Left cardiac atrium (tissue), 4 donors: ENCODE measurements around the gene TTC7B. TPM values are rescaled to one million over a fixed set of nuclear protein-coding genes. Genes with fewer than 3 reads are reported as not detected.

Source experiments
- ATAC-seq, 2 donors: fragments of 200-7000 bp; cut with Tn5 transposase; one replicate each; pipeline ENCODE4 v1.9.1; 2020; ENCODE audit warnings: mild to moderate bottlenecking in 2 of 2, moderate library complexity in 2 of 2
- DNase-seq: peaks from one replicate; pipeline ENCODE4 v3.0.0-alpha.2; 2020
- intact Hi-C, 2 donors: fragments of 100-400 bp; cut with DNase I; formaldehyde crosslinking; loops; one replicate each; pipeline versions ENCODE4 v1.14.1 to v1.15.1; 2022 to 2023
- total RNA-seq, 2 donors: library from RNA; stranded (reverse); fragmentation: NEBNext Ultra II Directional; extraction: Animal tissue kit (Norgen Biotek cat#: 25700); gene quantifications; one replicate each; pipeline ENCODE4 v1.2.1, GENCODE V29; 2021
- donor health status: DM: no; HTN: yes; CAD: no.
- donor health status: DM: no; HTN: yes; CAD: no; lungs with severe emphysema.
- donor health status: DM: yes; HTN: yes; CAD: no.
- donor health status: Dilated cardiomyopathy.

Gene TTC7B
- total RNA-seq, 2 donors from 2014 or later, result 61.9 to 76.5 TPM

- intact Hi-C loops, result no loop called here
- DNase-seq (no peak), ATAC-seq (no peak)
Measured at GRCh38 chr14:90621201-90621600, 195.0 kb downstream of the TTC7B start.

DNA sequence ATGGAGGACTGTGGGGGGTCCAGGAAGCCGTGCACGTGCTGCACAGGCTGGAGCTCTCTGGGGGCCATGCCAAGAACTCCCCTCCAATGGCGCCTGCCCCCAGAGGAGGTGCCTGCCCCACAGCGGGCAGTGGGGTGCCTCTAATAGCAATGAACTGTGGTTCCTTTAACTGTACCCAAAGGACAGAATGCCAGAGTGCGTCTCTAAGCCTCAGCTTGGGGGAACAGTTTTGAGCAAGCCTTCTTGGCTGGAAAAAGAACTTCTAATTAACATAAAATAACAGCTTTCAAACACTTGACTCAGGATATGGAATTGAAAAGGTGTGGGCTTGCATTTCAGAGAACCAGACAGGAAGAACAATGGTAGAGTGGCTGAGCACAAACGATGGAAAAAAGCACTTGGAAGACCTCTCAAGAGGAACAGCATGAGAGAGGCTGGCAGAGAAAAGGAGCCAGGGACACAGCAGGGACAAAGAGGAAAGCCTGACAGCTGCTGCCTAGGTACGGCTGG is 195.6 kb downstream of the TTC7B start:
- intact Hi-C loops, result no loop called here
- DNase-seq (no peak), ATAC-seq (no peak)

DNA sequence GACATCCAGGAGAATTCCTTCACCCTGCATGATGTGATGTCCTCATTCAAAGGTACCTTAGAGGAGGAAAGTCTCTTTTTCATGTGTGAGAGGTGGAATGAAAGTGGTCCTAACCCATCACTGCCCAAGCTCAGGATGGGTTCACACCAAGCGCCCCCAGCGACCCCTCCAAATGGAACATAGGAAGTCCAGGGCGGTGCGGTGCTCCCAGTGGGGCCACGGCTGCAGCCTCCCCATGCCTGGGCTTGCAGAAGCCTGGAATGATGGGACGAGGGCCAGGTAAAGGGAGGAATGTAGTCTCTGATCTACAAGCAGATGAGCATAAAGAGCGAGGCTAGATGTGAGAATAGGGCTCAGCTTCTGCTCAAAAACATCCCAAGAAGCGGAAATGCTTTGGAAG is 196.3 kb downstream of the TTC7B start:
- DNase-seq (no peak), ATAC-seq (no peak)
- intact Hi-C loops, result no loop called here

DNA sequence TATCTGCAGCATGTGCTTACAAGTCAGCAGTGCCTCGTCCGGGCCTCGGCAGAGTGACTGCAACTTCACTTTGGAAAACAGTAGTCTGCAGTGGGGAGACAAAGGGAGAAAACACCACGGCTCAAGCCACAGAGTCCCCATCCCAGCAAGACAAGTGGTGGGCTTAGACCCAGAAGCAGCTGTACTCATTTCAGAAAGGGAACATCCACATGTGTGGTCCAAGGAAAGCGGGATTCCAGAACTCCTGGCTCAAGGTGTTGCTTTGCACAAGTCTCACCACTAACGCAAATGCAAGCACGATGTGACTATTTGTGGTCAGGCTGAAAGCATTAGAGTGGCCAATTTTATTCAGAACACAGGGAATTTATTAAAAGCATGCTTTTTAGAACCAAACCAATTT is 198.3 kb downstream of the TTC7B start:
- DNase-seq, result no peak
- no peak for ATAC-seq
- intact Hi-C loops, result no loop called here

DNA sequence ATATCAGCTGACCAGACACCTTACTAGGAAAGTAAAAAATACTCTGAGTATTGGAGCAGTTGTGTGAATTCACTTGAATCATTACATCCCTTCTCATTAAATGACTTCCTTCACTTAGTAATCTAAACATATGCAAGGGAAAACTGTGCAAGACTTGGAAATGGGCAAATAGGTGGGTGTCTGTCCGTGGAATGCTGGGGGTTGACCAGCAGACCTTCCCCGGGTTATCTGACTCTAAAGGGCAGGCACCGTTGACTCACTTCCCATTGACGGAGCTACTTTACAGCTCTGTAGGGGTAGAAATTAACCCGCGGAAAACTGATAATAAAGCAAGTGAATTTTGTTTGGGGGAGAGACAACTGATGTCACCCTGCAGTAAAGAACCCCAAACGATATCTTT is 199.3 kb downstream of the TTC7B start:
- ATAC-seq, result peak in 1 of 2 donors; percentile 32
- no peak for DNase-seq
- intact Hi-C loops, result no loop called here

GRCh38 chr14:90616313-90616712 is 199.9 kb downstream of the TTC7B start:
- no peak for DNase-seq
- intact Hi-C loops, result no loop called here
- no peak for ATAC-seq

DNA sequence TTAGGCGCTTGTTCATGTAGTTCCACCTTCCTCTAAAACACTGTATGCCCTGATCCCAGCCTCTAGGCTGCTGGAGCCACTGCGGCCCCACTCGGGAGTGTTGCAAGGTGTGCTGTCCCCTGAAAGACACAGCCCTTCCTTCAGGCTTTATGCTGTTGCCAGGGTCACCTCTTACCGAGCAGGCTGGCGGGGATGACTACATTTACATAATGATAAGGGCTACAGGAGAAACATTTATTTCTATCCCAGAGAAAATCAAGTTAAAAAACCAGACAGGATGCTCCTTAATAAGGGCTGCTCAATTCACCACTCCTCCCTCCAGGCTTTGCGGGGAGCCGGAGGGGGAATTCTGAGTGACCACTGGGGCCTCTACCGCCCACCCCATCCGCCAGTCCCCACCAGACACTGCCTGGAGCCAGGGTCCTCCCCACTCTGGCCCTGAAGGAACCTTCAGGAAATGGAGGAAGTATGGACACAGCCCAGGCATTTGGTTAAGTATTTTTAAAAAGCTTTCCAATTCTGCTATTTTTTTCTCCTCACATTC is 200.6 kb downstream of the TTC7B start:
- DNase-seq (no peak), ATAC-seq (peak; percentile 45 to 78)
- intact Hi-C loops, result no loop called here

- peak; percentile 25 to 64 for ATAC-seq
- DNase-seq, result no peak
- intact Hi-C loops, result no loop called here
Measured at GRCh38 chr14:90614696-90615516, 201.3 kb downstream of the TTC7B start.

GRCh38 chr14:90613997-90614396 is 202.2 kb downstream of the TTC7B start:
- no peak for DNase-seq
- intact Hi-C loops, result no loop called here
- no peak for ATAC-seq

DNA sequence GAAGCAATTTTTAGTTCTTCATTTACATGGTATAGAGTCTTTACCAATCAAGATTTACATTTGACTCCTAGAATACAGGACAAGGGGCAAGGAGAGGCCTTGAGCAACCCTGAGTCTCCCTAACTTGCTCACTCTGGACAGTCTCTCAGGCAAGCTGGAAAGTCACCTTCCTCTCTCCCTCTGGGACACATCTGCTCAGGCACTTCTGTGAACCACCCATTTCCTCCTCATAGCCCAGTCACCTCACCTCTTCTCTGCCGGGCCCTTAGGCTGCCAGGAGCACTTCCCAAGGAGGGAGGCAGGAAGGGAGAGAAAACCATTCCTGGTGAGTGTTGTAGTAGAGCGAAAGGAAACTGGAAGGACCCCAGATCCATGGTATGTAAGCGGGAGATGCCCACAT is 202.8 kb downstream of the TTC7B start:
- intact Hi-C loops, result no loop called here
- DNase-seq (no peak), ATAC-seq (no peak)

DNA sequence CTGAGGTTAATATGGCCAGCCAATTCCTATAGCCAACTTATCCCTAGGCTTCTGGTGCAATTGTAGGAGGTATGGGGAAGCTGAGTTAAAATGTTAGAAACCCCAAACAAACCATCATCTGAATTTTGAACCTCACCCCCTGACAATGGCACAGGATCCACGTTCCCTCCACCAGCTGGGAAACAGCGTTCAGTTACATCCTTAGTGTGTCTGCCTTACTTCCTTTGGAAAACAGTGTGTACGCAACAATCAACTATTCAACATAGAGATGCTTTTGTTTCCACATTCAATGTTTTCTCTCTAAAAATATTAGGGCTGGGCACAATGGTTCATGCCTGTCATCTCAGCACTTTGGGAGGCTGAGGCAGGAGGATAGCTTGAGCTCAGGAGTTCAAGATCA is 203.4 kb downstream of the TTC7B start:
- DNase-seq, result no peak
- intact Hi-C loops, result no loop called here
- ATAC-seq, result no peak

GRCh38 chr14:90611936-90612335 is 204.3 kb downstream of the TTC7B start:
- no peak for ATAC-seq
- no peak for DNase-seq
- intact Hi-C loops, result no loop called here

DNA sequence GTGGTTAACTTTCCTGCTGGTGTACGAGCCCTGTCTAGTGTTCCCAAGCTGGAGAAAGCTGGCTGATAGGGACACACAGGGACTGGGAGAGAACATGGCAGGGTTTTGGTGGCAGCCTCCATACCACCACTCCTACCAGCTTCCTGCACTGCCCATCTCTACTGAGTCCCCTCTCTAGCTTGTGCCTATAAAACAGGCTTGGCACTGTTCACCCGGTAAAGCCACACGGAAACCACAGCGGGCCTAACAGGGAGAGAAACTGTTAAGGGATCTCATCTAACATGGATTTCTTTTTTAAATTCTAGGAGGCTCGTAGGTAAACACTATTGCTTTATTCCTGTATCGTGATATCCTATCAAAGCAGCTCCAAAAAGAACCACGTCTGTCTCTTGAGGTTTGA is 204.7 kb downstream of the TTC7B start:
- intact Hi-C loops, result no loop called here
- DNase-seq (no peak), ATAC-seq (no peak)

DNA sequence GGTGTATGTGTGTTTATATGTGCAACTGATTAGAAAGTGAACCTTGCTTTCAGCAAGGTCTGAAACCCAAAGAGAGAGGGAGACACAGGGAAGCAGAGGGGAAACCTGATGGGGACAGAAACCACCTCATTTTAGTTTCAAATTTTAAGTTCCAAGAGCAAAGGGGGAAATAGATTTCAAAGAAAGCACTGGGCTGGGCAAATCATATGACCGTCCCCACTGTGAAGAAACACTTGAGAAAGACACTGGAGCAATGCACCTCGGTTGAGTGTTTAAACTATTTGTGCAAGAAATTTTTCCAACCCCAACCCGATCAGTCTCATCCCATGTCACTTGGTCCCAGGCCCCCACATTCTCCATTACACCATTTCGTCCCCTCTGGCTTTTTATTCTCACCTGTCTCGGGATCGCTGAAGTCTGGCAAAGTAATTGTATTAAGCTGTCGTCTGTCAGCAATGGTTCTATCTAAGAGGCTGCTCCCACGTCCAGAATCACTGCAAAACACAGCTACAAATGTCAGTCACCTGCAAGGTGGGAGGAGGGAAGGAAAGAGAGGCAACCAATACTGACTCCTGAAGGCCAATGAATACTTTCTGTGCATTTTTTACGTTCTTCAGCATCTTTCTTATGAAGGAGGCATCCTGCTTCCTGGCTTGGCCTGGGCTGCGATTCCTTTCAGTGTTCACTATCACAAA is 205.7 kb downstream of the TTC7B start:
- intact Hi-C loops, result no loop called here
- DNase-seq (no peak), ATAC-seq (no peak)

DNA sequence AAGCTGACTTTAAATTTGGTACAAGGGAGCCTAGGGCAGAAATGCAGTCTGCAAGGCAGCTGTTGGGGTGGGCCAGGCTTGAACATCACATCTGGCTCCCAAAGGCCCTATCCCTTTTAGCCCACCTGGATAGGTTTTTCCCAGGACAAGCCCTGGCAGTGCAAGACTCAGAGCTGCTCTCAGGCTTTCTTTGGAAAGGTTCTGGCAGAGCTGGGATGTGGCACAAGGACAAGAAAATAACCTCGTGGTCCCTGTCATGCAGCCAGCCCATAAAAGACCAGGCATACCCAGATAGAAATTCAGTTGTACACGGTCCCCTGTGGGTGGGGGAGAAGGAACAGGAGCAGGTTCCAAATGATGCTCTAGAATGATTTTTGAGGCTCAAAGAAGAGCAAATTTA is 206.9 kb downstream of the TTC7B start:
- intact Hi-C loops, result no loop called here
- ATAC-seq (peak in 1 of 2 donors; percentile 32), DNase-seq (no peak)

DNA sequence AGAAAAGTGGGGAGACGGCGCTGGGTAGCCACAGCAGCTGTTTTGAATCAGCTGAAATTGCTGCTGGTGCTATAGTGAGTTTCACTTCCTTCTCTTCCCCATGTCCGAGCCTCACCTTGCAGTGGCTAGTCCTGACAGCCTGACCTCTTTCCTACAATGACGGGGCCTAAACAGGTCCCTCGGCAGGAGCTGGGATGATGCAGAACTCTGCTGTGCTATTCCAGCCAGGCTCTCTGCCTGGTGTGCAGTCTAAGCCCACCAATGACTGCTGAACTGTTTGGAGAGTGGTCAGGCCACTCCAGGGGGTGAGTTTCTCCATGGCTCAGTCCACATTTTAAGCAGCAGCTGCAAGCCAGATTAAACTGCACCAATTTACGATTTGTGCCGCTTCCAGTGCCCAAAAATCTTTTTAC is 207.3 kb downstream of the TTC7B start:
- intact Hi-C loops, result no loop called here
- ATAC-seq (peak in 1 of 2 donors; percentile 23), DNase-seq (no peak)

DNA sequence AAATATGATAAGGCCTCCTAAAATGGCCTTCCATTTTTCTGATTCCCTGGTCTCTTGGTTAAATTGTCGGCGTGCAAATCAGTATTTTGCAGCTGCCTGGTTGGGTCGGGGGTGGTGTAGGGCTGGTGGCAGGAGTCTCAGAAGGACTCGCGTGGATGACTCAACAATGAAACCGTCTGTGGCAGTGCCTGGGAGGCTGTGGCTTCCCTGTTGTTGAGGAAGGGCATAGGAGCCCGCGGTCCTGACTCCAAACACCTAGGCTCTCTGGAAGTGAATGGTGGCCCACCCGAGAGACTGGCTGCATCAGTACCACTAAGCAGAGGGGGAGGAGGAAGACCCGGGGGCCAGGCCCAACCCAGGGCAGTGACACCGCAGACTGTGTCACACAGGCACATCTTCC is 207.9 kb downstream of the TTC7B start:
- no peak for DNase-seq
- intact Hi-C loops, result no loop called here
- ATAC-seq, result no peak

DNA sequence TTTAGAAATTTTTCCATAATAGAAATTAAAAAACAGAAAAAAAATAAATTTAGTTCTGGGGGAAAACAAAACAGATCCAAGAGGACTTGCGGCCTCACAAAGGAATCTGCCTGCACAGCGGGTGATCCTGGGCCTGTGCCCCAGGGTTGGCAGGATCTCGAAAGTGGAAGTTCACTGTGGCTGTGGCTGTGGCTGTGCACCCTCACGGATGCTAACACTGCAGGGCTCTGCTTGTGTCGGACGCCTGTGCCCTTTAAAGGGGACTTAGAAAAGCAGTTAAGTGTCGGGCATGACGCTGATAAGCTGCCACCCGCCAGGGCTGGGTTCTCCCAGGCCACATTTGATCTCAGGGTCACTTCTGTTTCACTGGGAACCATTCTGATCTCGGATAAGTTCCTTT is 209.1 kb downstream of the TTC7B start:
- intact Hi-C loops, result no loop called here
- ATAC-seq (peak; percentile 51 to 73), DNase-seq (peak; percentile 50)

DNA sequence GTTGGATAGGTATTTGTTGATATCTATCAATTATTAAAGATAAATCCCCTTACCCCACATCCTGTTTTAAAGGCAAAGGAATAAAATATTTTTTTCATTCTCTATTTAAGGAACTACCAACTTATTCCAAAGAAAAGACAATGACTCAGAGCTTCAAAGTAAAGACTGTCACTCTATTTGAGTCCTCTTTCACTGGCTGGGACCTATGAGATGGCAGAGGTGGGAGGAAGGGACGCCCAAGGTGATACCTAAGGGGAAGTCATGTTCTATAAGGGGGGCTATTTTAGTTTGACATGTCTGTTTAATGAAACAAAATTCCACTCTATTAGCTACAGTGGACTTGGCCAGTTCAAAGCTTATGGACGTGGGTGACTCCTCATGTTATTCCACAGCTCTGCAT is 209.8 kb downstream of the TTC7B start:
- ATAC-seq (no peak), DNase-seq (no peak)
- intact Hi-C loops, result no loop called here

DNA sequence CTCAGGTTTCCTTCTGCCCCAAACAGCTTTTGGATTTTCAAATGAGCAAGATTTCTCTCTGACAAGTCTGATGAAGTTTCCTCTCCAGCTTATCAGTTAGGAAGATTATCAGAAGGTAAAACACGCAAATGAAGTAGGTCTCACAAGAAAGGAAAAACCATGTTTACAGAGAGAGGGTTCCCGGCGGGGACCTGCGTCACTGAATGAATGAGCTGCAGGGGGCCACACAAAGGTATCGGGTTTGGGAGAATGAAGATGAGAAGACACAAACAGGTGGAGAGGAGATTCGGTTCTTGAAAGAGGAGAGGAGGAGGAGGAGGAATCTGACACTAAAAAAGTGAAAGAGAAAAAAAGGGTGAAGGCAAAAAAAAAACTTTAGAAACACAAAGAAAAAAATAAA is 210.8 kb downstream of the TTC7B start:
- intact Hi-C loops, result no loop called here
- ATAC-seq (no peak), DNase-seq (no peak)
